ENCODE results near the gene PLCB3. TPM values are rescaled to one million over a fixed set of nuclear protein-coding genes. Genes with fewer than 3 reads are reported as not detected.

PLCB3 gene
- total RNA-seq, 1 experiment from 2014 or later = 40.6 TPM

- ChIA-PET CTCF (no interaction called here), POLR2A (interaction anchor here (0.5 kb wide), 1 partner anchor 41 kb away, joined by 3 read pairs; the partner anchor contains the start of gene GPR137)
- 0 out of 2 replicates have a peak, but pooled peaks cover 3% of the 10 kb centered on the region for H3K36me3 ChIP-seq (ENCODE audit: control insufficient read depth, insufficient read depth, low read length)
- Mint-ChIP-seq H3K27me3 (ENCODE audit: insufficient read depth, unreplicated experiment) (no peaks in the 10 kb centered on the region), H3K4me3 (ENCODE audit: unreplicated experiment) (peak overlapping the region; percentile 88), H3K9me3 (ENCODE audit: unreplicated experiment) (no peaks in the 10 kb centered on the region), H3K4me1 (ENCODE audit: low read depth, unreplicated experiment) (peaks cover 23% of the 10 kb centered on the region), H3K27ac (ENCODE audit: unreplicated experiment) (no peak overlapping the region), H3K36me3 (ENCODE audit: insufficient read depth, unreplicated experiment) (peaks cover 72% of the 10 kb centered on the region)
- H3K27me3 ChIP-seq (replicated peaks; ENCODE audit: control insufficient read depth, insufficient read depth, low read length) = no peaks in the 10 kb centered on the region
- TF ChIP-seq CTCF (IDR thresholded peaks at IDR 0.05; ENCODE audit: insufficient read depth in 1 of 2, low read depth in 1 of 2, low read length in 1 of 2, severe bottlenecking in 1 of 2, unreplicated experiment in 1 of 2) = no peak
- no peak overlapping the region for H3K4me3 ChIP-seq (ENCODE audit: low read depth, low read length)
- no TSS peak for BruUV-seq (replicated peaks)
- peaks cover 31% of the 10 kb centered on the region for H3K4me1 ChIP-seq
- no peak for DNase-seq
- no peaks in the 10 kb centered on the region for H3K9me3 ChIP-seq
- intact Hi-C loops (cut with micrococcal nuclease; ENCODE audit: unreplicated experiment) = no loop called here
Measured at GRCh38 chr11:64244107-64244506, 7.2 kb upstream of the PLCB3 start.

GRCh38 chr11:64244966-64245365 is 6.4 kb upstream of the PLCB3 start:
- peak overlapping the region; percentile 90 for H3K27ac Mint-ChIP-seq (ENCODE audit: unreplicated experiment)
- no peaks in the 10 kb centered on the region for H3K27me3 Mint-ChIP-seq (ENCODE audit: insufficient read depth, unreplicated experiment)
- H3K4me3 Mint-ChIP-seq (ENCODE audit: unreplicated experiment) = peak overlapping the region; percentile 97
- Histone ChIP-seq H3K9me3 (no peaks in the 10 kb centered on the region), H3K4me1 (peaks cover 27% of the 10 kb centered on the region), H3K4me3 (ENCODE audit: low read depth, low read length) (peak overlapping the region; percentile 90), H3K36me3 (ENCODE audit: control insufficient read depth, insufficient read depth, low read length) (0 out of 2 replicates have a peak, but pooled peaks cover 3% of the 10 kb centered on the region), H3K27me3 (replicated peaks; ENCODE audit: control insufficient read depth, insufficient read depth, low read length) (no peaks in the 10 kb centered on the region)
- intact Hi-C loops (cut with micrococcal nuclease; ENCODE audit: unreplicated experiment) = no loop called here
- TF ChIP-seq CTCF (IDR thresholded peaks at IDR 0.05; ENCODE audit: insufficient read depth in 1 of 2, low read depth in 1 of 2, low read length in 1 of 2, severe bottlenecking in 1 of 2, unreplicated experiment in 1 of 2) = no peak
- peaks cover 68% of the 10 kb centered on the region for H3K36me3 Mint-ChIP-seq (ENCODE audit: insufficient read depth, unreplicated experiment)
- POLR2A ChIA-PET = interaction anchor here (1.1 kb wide), 1 partner anchor 15 kb away, joined by 4 read pairs; the partner anchor contains the start of gene DNAJC4
- no peak for DNase-seq
- no TSS peak for BruUV-seq (replicated peaks)
- no peaks in the 10 kb centered on the region for H3K9me3 Mint-ChIP-seq (ENCODE audit: unreplicated experiment)
- CTCF ChIA-PET = interaction anchor here (0.5 to 1.1 kb wide), 7 partner anchors 12 to 1030 kb away, joined by 3 to 8 read pairs (median 5); no protein-coding TSS in a partner anchor
- peaks cover 26% of the 10 kb centered on the region for H3K4me1 Mint-ChIP-seq (ENCODE audit: low read depth, unreplicated experiment)

- intact Hi-C loops (cut with micrococcal nuclease; ENCODE audit: unreplicated experiment) = no loop called here
- Histone ChIP-seq H3K4me1 (peaks cover 28% of the 10 kb centered on the region), H3K4me3 (ENCODE audit: low read depth, low read length) (peak overlapping the region; percentile 90), H3K27me3 (replicated peaks; ENCODE audit: control insufficient read depth, insufficient read depth, low read length) (no peaks in the 10 kb centered on the region), H3K9me3 (no peaks in the 10 kb centered on the region), H3K36me3 (ENCODE audit: control insufficient read depth, insufficient read depth, low read length) (0 out of 2 replicates have a peak, but pooled peaks cover 3% of the 10 kb centered on the region)
- peak overlapping the region; percentile 97 for H3K4me3 Mint-ChIP-seq (ENCODE audit: unreplicated experiment)
- peak overlapping the region; percentile 90 for H3K27ac Mint-ChIP-seq (ENCODE audit: unreplicated experiment)
- no peak for TF ChIP-seq CTCF (IDR thresholded peaks at IDR 0.05; ENCODE audit: insufficient read depth in 1 of 2, low read depth in 1 of 2, low read length in 1 of 2, severe bottlenecking in 1 of 2, unreplicated experiment in 1 of 2)
- BruUV-seq (replicated peaks) = no TSS peak
- POLR2A ChIA-PET = interaction anchor here (0.5 to 1.1 kb wide), 2 partner anchors 15 to 612 kb away, joined by 3 to 4 read pairs; partner anchors contain the start of gene DNAJC4
- no peaks in the 10 kb centered on the region for H3K27me3 Mint-ChIP-seq (ENCODE audit: insufficient read depth, unreplicated experiment)
- DNase-seq = no peak
- peaks cover 64% of the 10 kb centered on the region for H3K36me3 Mint-ChIP-seq (ENCODE audit: insufficient read depth, unreplicated experiment)
- H3K4me1 Mint-ChIP-seq (ENCODE audit: low read depth, unreplicated experiment) = peaks cover 21% of the 10 kb centered on the region
- CTCF ChIA-PET = interaction anchor here (0.5 to 1.5 kb wide), 8 partner anchors 12 to 1030 kb away, joined by 3 to 8 read pairs (median 5); no protein-coding TSS in a partner anchor
- no peaks in the 10 kb centered on the region for H3K9me3 Mint-ChIP-seq (ENCODE audit: unreplicated experiment)
Measured at GRCh38 chr11:64245401-64245796, 5.9 kb upstream of the PLCB3 start.
